NCI-H2029 (cell line): ENCODE data around the gene RGS3.
"Not testable (repeated sequence)": the region's sequence is repeated elsewhere in the genome, so short reads cannot be mapped to it uniquely, and the experiment has no call there.

Experiments
- DNase-seq: peaks from one replicate; lab custom pipeline; 2025; lab: John Stamatoyannopoulos, UW

The RGS3 gene

DNA sequence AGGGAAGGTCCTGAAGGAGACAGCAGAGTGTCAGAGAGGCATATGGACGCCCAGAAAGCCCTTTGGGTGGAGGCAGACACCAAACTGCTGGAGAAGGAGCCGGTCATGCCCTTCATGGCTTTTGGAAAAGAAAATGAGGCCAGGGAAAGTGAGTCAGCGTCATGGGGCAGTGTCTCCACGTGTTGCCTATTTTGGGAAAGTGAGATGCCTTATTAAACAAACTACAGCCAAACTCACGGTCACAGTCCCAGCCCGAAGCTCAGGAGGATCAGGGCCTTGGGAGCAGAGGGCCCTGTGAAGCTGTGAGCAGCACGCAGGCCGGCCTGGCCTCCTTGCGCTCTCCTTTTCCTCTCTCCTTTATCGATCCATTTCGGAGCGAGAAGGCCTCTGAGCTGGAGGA lies 25.0 kb downstream of the RGS3 start:
- no peak for DNase-seq

- not testable (repeated sequence) for DNase-seq
Observed at GRCh38 chr9:113491147-113491546, 27.6 kb downstream of the RGS3 start.

DNA sequence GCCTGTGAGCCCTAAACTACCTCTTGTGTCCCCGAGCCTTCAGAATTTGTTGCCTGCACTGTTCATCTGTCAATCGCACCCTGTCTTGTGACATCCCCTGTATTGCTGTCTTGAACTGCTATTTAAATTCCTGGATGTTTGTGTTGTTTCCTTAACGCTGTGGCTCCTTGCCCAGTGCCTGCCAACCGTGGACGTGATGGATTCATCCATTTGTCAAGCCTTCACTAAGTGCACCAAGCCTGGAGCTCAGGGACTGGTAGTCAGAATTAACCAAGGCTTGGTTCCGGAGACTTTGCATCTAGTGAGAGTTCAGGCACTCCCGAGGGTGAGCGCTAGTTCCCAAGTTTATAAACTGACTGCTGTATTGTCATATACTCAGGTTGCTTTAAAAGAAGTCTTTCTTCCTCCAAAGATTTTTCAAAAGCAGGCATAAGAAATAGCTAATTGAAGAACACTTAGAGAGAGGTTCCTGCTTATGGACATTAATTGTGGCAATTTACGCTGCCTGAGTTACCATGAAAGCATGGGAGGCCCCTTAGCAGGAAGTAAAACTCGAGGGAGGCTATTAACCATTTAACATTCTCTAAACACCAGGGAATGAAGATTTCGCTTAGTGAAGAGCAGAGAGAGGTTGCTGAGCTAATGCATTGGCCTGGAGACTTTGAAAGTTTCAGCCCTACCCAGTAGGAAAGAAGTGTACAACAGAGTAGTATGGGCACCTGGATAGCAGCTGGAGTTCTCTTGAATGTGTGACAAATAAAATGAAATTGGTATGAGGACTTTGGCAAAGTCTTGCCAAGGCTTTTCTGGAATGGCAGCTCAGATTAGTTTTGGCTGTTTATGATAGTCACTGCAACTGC lies 29.0 kb downstream of the RGS3 start:
- no peak for DNase-seq

DNA sequence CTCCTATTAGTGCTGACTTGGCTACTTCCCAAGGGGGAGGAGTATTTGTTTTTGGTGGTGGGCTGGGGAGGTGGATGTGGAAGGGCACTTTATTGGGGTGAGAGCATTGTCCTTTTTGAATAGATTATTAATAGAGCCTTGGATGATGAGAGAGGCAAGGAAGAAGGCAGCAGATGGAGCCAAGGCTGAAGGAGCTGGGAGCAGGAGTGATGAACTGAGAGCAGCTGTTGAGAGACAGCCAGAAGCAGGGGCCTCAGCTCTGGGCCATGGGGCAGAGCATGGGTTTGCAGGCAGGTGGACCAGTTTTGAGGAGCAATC lies 29.6 kb downstream of the RGS3 start:
- DNase-seq, result no peak

DNA sequence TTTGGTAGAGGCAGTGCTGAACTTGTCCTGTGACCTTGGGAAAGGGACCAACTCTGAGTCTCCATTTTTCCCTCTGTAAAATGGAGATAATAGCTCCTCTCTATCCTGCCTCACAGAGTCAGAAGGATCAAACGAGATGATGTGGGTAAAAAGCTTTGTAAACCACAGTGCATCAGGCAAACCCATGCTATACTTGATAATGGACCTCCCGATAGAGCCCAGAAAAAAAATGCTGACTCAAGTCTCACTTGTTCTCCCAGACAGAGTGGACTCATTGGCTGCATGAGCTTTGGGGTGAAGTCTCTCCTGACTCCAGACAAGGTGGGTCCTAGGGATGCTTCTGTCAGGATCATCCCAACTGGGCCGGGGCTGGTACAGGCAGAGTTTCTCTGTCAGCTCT lies 32.0 kb downstream of the RGS3 start:
- DNase-seq, result no peak

DNA sequence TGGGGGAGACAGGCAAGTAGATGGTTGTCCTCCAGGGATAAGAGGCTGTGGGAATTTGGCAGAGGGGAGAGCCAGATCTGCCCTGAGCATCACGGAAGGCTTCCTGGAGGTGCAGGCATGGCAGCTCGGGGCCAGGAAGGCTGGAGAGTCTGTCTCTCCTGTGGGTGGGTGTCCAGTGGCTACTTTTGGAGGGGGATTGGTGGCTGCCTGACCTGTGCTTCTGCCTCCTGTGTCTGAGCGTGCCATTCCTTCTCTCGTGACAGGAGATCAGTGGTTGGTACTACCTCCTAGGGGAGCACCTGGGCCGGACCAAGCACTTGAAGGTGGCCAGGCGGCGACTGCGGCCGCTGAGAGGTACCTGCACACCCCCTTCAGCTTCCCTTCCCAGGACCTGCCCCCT lies 33.5 kb downstream of the RGS3 start:
- DNase-seq, result no peak

GRCh38 chr9:113499153-113499875 lies 35.8 kb downstream of the RGS3 start:
- no peak for DNase-seq

DNA sequence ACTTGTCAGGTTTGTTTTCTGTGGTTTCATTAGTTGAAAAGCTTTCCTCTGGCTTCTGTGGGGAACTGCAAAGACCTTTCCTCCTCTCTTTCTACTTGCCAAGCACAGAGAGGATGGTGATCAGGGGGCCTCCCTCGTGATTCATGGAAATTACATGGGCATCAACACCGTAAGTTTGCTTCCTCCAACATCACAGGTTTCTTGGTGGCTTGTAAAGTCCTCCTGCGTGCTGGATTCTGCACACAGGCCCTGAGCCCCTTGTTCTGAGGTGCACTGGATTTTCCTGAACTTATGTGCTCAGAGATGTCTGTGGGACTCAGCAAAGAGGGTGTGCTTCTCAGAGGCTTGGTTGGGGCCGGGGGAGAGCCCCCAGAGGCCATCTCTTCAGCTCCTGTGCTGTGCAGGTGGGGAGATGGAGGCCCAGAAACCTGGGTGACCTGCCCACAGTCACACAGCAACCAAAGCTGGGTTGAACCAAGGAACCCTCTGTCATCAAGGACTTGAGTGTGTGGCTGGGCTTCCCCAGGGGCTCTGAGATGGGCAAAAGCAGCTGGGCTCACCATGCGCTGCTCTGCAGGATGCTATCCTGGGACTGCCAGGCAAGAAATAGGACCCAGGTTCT lies 36.5 kb downstream of the RGS3 start:
- DNase-seq, result no peak

- no peak for DNase-seq
Observed at GRCh38 chr9:113501129-113501686, 37.7 kb downstream of the RGS3 start.

DNA sequence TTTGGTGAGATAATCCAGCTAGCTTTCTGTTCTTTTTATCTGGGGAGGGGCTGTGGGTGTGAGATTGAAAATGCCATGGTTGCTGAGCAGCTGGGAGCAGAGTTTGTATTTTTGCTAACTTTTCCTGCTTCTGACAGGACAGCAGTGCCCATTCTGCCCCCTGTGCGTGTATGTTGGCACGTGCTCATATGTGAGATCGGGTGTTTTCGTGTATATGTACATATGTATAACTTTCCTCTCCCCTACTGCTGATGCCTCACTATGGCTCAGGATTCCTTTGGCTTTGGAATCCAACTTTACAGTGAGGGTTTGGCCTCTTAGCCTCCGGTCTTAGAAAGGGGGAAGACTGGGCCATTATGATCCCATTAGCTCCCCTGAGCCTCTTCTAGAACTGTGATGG lies 38.3 kb downstream of the RGS3 start:
- DNase-seq, result no peak

- no peak for DNase-seq
Observed at GRCh38 chr9:113502427-113503034, 39.0 kb downstream of the RGS3 start.

DNA sequence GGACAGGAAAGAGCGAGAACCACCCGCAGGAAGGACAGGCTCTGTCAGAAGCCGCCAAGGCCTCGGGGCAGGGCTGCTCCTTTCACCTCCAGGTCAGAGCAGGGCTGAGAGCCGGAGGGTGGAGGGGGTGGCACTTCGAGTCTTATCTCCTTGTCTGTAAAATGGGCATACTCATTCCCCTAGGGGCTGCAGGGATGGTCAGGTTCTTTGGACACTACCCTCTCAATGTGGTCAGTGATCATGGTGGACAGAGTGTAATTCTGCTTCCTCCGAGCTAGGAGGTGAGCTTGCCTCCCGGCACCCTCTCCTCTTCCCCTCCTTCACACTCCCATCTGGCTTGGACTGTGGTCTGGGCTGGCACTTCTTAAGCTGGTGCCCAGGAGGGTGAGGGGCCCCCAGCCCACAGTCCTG lies 39.6 kb downstream of the RGS3 start:
- no peak for DNase-seq

GRCh38 chr9:113503613-113504211 lies 40.2 kb downstream of the RGS3 start:
- no peak for DNase-seq

- DNase-seq, result no peak
Observed at GRCh38 chr9:113504725-113505590, 41.4 kb downstream of the RGS3 start.

GRCh38 chr9:113506090-113506589 lies 42.6 kb downstream of the RGS3 start:
- DNase-seq, result no peak

- DNase-seq, result no peak
Observed at GRCh38 chr9:113507256-113507655, 43.7 kb downstream of the RGS3 start.

DNA sequence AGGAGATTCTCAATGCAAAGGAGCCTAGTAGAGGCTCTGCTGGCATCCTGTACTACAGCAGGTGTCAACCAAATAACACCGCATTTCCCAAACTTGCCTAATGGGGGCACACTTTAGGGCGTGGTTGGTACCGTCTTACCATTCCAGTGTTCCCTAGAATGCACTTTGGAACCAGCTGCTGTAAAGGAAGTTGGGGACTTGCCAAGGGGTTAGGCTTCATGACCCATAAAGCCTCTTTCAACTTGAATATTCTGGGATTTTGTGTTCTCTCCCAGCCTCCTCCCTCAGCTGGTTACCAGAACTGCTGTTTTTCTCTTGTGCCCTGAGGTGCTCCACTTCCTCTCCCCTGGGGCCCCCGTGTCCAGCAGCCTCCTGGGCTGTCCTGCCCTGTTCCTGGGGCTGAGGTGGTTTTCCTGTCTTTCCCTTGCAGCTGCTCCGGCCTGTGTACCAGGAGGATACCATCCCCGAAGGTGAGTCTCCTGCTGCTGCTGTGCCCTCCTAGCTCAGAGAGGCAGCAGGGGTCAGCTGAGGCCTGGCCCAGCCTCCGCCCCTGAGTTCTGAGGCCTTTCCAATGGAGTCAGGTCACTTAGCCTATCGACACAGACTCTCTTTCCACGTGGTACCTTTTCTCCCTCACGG lies 44.7 kb downstream of the RGS3 start:
- peak; percentile 16 for DNase-seq

- DNase-seq, result no peak
Observed at GRCh38 chr9:113509463-113509862, 45.9 kb downstream of the RGS3 start.

DNA sequence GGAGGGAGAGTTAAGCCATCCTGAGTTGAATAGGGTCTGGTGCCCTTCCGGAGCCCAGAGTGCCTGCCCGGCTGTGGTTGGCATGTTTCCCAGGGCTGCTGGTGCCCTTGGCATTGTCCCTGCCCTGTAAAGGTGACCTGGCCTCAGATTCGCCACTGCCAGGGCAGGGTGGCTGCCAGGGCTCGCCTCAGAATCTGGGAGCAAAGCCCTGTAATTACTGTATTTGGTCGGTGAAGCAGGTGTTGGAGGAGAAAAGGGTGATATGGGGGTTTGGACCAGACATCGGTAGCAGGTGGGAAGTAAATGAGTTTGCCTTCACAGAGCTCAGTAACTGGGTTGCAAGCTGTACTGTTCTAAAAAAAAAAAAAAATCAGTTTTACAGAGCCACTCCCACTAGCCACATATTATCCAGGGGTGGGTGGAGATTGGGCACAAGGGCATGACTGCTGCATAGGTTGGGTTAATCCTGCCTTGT lies 47.6 kb downstream of the RGS3 start:
- no peak for DNase-seq
